Left lung (tissue), 10 donors: ENCODE results near the gene NOL9. TPM values are rescaled to one million over a fixed set of nuclear protein-coding genes. Genes with fewer than 3 reads are reported as not detected.

ENCODE experiments used
- ATAC-seq: fragments of 200-7000 bp; cut with Tn5 transposase; one replicate; pipeline ENCODE4 v1.9.1; 2020; ENCODE audit warnings: moderate library complexity
- DNase-seq, 4 donors: peaks; one replicate each; pipeline ENCODE4 v3.0.0-alpha.2; 2013 to 2020
- H3K27ac ChIP-seq, 2 donors: fragments of 200-600 bp; sonication (generic) in 1 of 2; one replicate each; pipeline versions ENCODE4 v1.5.0 to v1.8.0; 2020 to 2021
- H3K27me3 ChIP-seq, 2 donors: fragments of 200-600 bp; sonication (generic) in 1 of 2; one replicate each; pipeline versions ENCODE4 v1.5.0 to v1.8.0; 2020 to 2021
- H3K36me3 ChIP-seq, 2 donors: fragments of 200-600 bp; sonication (generic) in 1 of 2; one replicate each; pipeline versions ENCODE4 v1.5.0 to v1.8.0; 2020 to 2021
- H3K4me1 ChIP-seq, 2 donors: fragments of 200-600 bp; one replicate each; pipeline ENCODE4 v1.8.0; 2021
- H3K4me3 ChIP-seq, 2 donors: fragments of 200-600 bp; sonication (generic) in 1 of 2; one replicate each; pipeline versions ENCODE4 v1.5.0 to v1.8.0; 2020 to 2021; ENCODE audit warnings: mild to moderate bottlenecking in 1 of 2
- H3K9me3 ChIP-seq, 2 donors: fragments of 200-600 bp; sonication (generic) in 1 of 2; one replicate each; pipeline versions ENCODE4 v1.5.0 to v1.8.0; 2020 to 2021
- intact Hi-C, 2 donors: fragments of 100-400 bp; cut with DNase I; formaldehyde crosslinking; loops; one replicate each; pipeline versions ENCODE4 v1.11.2 to v1.14.2; 2022
- polyA plus RNA-seq, 6 donors: library from polyadenylated mRNA; unstranded; fragments of 120-200 nt; gene quantifications; one replicate each; pipeline ENCODE4 v1.2.1, GENCODE V29; 2013; ENCODE audit not compliant: insufficient read length in 6 of 6
- total RNA-seq, 2 donors: library from RNA; stranded (reverse); fragmentation: NEBNext Ultra II Directional; extraction: Animal tissue kit (Norgen Biotek cat#: 25700); gene quantifications; one replicate each; pipeline ENCODE4 v1.2.1, GENCODE V29; 2021
- TF ChIP-seq, protein P1 (sequence below), 2 donors: fragments of 200-600 bp; sonication (generic) in 1 of 2; IDR thresholded peaks; one replicate each; pipeline versions ENCODE4 v1.5.0 to v1.8.0; 2021; ENCODE audit warnings: antibody characterized with exemption in 2 of 2
- donor health status: DM: no; HTN: yes; CAD: no.
- donor health status: DM: no; HTN: no; CAD: no.

Gene NOL9
- total and polyA plus RNA-seq, 8 donors = 19.1 to 30.8 (median 24.8) TPM

- H3K4me1 ChIP-seq = peaks cover 16 to 28% of the 10 kb centered on the region in 2 donors
- ATAC-seq = peak; percentile 30
- H3K9me3 ChIP-seq = no peaks in the 10 kb centered on the region
- TF ChIP-seq, protein P1, sequence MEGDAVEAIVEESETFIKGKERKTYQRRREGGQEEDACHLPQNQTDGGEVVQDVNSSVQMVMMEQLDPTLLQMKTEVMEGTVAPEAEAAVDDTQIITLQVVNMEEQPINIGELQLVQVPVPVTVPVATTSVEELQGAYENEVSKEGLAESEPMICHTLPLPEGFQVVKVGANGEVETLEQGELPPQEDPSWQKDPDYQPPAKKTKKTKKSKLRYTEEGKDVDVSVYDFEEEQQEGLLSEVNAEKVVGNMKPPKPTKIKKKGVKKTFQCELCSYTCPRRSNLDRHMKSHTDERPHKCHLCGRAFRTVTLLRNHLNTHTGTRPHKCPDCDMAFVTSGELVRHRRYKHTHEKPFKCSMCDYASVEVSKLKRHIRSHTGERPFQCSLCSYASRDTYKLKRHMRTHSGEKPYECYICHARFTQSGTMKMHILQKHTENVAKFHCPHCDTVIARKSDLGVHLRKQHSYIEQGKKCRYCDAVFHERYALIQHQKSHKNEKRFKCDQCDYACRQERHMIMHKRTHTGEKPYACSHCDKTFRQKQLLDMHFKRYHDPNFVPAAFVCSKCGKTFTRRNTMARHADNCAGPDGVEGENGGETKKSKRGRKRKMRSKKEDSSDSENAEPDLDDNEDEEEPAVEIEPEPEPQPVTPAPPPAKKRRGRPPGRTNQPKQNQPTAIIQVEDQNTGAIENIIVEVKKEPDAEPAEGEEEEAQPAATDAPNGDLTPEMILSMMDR (IDR thresholded peaks at IDR 0.05) = no peak
- peaks cover 0 to 12% of the 10 kb centered on the region in 2 donors for H3K36me3 ChIP-seq
- intact Hi-C loops = no loop called here
- peak within 1 kb of the TSS; percentile 97 to 99 for H3K4me3 ChIP-seq
- H3K27ac ChIP-seq = peak within 1 kb of the TSS in 1 of 2 donors; percentile 80
- peak in 1 of 4 donors; percentile 34 for DNase-seq
- no peaks in the 10 kb centered on the region for H3K27me3 ChIP-seq
Observed at GRCh38 chr1:6554907-6555778, 830 bp upstream of the NOL9 start, which contains the start of gene TAS1R1. TAS1R1 (plus strand) TSS chr1:6555307; CDS start chr1:6555374, 67 bp downstream.

GRCh38 chr1:6547301-6547700 lies 7.0 kb downstream of the NOL9 start:
- intact Hi-C loops = no loop called here
- H3K27me3 ChIP-seq = no peaks in the 10 kb centered on the region
- peaks cover 0 to 3% of the 10 kb centered on the region in 2 donors for H3K4me1 ChIP-seq
- H3K4me3 ChIP-seq = no peak overlapping the region
- H3K27ac ChIP-seq = no peak overlapping the region
- ATAC-seq = no peak
- TF ChIP-seq, protein P1 (IDR thresholded peaks at IDR 0.05) = no peak
- H3K9me3 ChIP-seq = no peaks in the 10 kb centered on the region
- peaks cover 0 to 90% of the 10 kb centered on the region in 2 donors for H3K36me3 ChIP-seq
- DNase-seq = no peak

- DNase-seq = no peak
- peaks cover 0 to 100% of the 10 kb centered on the region in 2 donors for H3K36me3 ChIP-seq
Observed at GRCh38 chr1:6546326-6546725, 8.0 kb downstream of the NOL9 start.

GRCh38 chr1:6545276-6546112 lies 8.8 kb downstream of the NOL9 start:
- no peaks in the 10 kb centered on the region for H3K4me1 ChIP-seq
- H3K27ac ChIP-seq = peak overlapping the region in 1 of 2 donors; percentile 31
- TF ChIP-seq, protein P1 (IDR thresholded peaks at IDR 0.05) = no peak
- no peak overlapping the region for H3K4me3 ChIP-seq
- intact Hi-C loops = no loop called here
- no peaks in the 10 kb centered on the region for H3K9me3 ChIP-seq
- H3K36me3 ChIP-seq = peaks cover 0 to 100% of the 10 kb centered on the region in 2 donors
- no peaks in the 10 kb centered on the region for H3K27me3 ChIP-seq
- ATAC-seq = no peak
- DNase-seq = no peak

More at GRCh38 chr1:6546326-6546725, 8.0 kb downstream of the NOL9 start:
- H3K4me3 ChIP-seq = no peak overlapping the region
- no peaks in the 10 kb centered on the region for H3K4me1 ChIP-seq
- no peak for ATAC-seq
- H3K9me3 ChIP-seq = no peaks in the 10 kb centered on the region
- intact Hi-C loops = no loop called here
- TF ChIP-seq, protein P1 (IDR thresholded peaks at IDR 0.05) = no peak
- H3K27ac ChIP-seq = no peak overlapping the region
- no peaks in the 10 kb centered on the region for H3K27me3 ChIP-seq
